ENCODE data around the gene RPS2. TPM values are rescaled to one million over a fixed set of nuclear protein-coding genes. Genes with fewer than 3 reads are reported as not detected.
"Not testable (repeated sequence)": the region's sequence is repeated elsewhere in the genome, so short reads cannot be mapped to it uniquely, and the experiment has no call there.

The RPS2 gene
- total RNA-seq, 3 donors from 2014 or later, result 1,284 to 2,138 (median 1,849) TPM

GRCh38 chr16:1940273-1941161, 24.1 kb downstream of the RPS2 start:
- ATAC-seq, result peak; percentile 39
- H3K4me3 ChIP-seq, result no peak overlapping the region
- intact Hi-C loops (cut with DNase I, micrococcal nuclease), result no loop called here
- TF ChIP-seq CTCF (IDR thresholded peaks at IDR 0.05), result no peak
- peak; percentile 58 to 72 (median 71) for DNase-seq
- no peaks in the 10 kb centered on the region for H3K36me3 ChIP-seq (ENCODE audit: low read depth)
- H3K9me3 ChIP-seq, result no peaks in the 10 kb centered on the region
- H3K4me1 ChIP-seq (ENCODE audit: low read depth), result peaks cover 40% of the 10 kb centered on the region

- intact Hi-C loops (cut with DNase I, micrococcal nuclease); H3K9me3 ChIP-seq; H3K36me3 ChIP-seq (ENCODE audit: low read depth); DNase-seq; ATAC-seq; H3K4me3 ChIP-seq: not testable (repeated sequence)
- peaks cover 40% of the 10 kb centered on the region for H3K4me1 ChIP-seq (ENCODE audit: low read depth)
Observed at GRCh38 chr16:1939833-1940232, 24.8 kb downstream of the RPS2 start.

- H3K9me3 ChIP-seq, result no peaks in the 10 kb centered on the region
- DNase-seq (peak in 1 of 3 donors; percentile 32), ATAC-seq (no peak)
- intact Hi-C loops (cut with DNase I, micrococcal nuclease), result no loop called here
- peaks cover 39% of the 10 kb centered on the region for H3K4me1 ChIP-seq (ENCODE audit: low read depth)
- H3K4me3 ChIP-seq, result no peak overlapping the region
- no peak for TF ChIP-seq CTCF (IDR thresholded peaks at IDR 0.05)
- H3K36me3 ChIP-seq (ENCODE audit: low read depth), result no peaks in the 10 kb centered on the region
Observed at GRCh38 chr16:1938910-1939309, 25.7 kb downstream of the RPS2 start.

- Histone ChIP-seq H3K4me3 (no peak overlapping the region), H3K4me1 (ENCODE audit: low read depth) (peaks cover 35% of the 10 kb centered on the region), H3K9me3 (no peaks in the 10 kb centered on the region), H3K36me3 (ENCODE audit: low read depth) (no peaks in the 10 kb centered on the region)
- ATAC-seq, result no peak
- intact Hi-C loops (cut with DNase I, micrococcal nuclease), result no loop called here
- no peak for TF ChIP-seq CTCF (IDR thresholded peaks at IDR 0.05)
- peak in 1 of 3 donors; percentile 25 for DNase-seq
Observed at GRCh38 chr16:1938316-1938715, 26.3 kb downstream of the RPS2 start.

- peaks cover 31% of the 10 kb centered on the region for H3K4me1 ChIP-seq (ENCODE audit: low read depth)
- TF ChIP-seq CTCF (IDR thresholded peaks at IDR 0.05), result no peak
- no peak for DNase-seq
Observed at GRCh38 chr16:1936945-1937479, 27.6 kb downstream of the RPS2 start.

GRCh38 chr16:1933097-1933661, 31.4 kb downstream of the RPS2 start:
- Histone ChIP-seq H3K4me1 (ENCODE audit: low read depth) (peaks cover 13% of the 10 kb centered on the region), H3K4me3 (no peak overlapping the region), H3K36me3 (ENCODE audit: low read depth) (no peaks in the 10 kb centered on the region), H3K9me3 (no peaks in the 10 kb centered on the region)
- ATAC-seq, result no peak
- DNase-seq, result peak in 1 of 3 donors; percentile 29
- no peak for TF ChIP-seq CTCF (IDR thresholded peaks at IDR 0.05)
- intact Hi-C loops (cut with DNase I, micrococcal nuclease), result no loop called here

More at GRCh38 chr16:1936945-1937479, 27.6 kb downstream of the RPS2 start:
- Histone ChIP-seq H3K9me3 (no peaks in the 10 kb centered on the region), H3K36me3 (ENCODE audit: low read depth) (no peaks in the 10 kb centered on the region), H3K4me3 (no peak overlapping the region)
- no peak for ATAC-seq
- intact Hi-C loops (cut with DNase I, micrococcal nuclease), result no loop called here
